HEK293 (cell line): ENCODE data around the gene MOCS3.

Experiments
- ATF2 ChIP-seq: fragments of 450-650 bp; formaldehyde crosslinking; IDR thresholded peaks from 2 replicates; pipeline ENCODE4 v1.5.1; 2016; ENCODE audit warnings: missing biosample characterization, missing genetic modification characterization, low read depth
- BCL11A ChIP-seq: fragments of 450-650 bp; formaldehyde crosslinking; IDR thresholded peaks from 2 replicates; pipeline ENCODE4 v1.5.1; 2016; ENCODE audit warnings: low read depth, missing biosample characterization, missing genetic modification characterization
- EGR2 ChIP-seq: fragments of 450-650 bp; formaldehyde crosslinking; IDR thresholded peaks from 2 replicates; pipeline ENCODE4 v1.5.1; 2016; ENCODE audit warnings: low read depth, missing biosample characterization, missing genetic modification characterization
- ELK4 ChIP-seq: IDR thresholded peaks from 2 replicates; pipeline ENCODE4 v1.6.1; 2011; ENCODE audit warnings: mild to moderate bottlenecking, low read depth, low read length, borderline replicate concordance
- GFI1B ChIP-seq: fragments of 450-650 bp; formaldehyde crosslinking; IDR thresholded peaks from 2 replicates; pipeline ENCODE4 v1.5.1; 2016; ENCODE audit warnings: missing biosample characterization, missing genetic modification characterization
- GLIS1 ChIP-seq: fragments of 450-650 bp; formaldehyde crosslinking; IDR thresholded peaks from 2 replicates; pipeline ENCODE4 v1.5.1; 2016; ENCODE audit warnings: missing biosample characterization, missing genetic modification characterization
- IKZF3 ChIP-seq: fragments of 450-650 bp; IDR thresholded peaks from 2 replicates; pipeline ENCODE4 v1.5.0; 2018; ENCODE audit warnings: missing biosample characterization, mild to moderate bottlenecking, missing genetic modification characterization, moderate library complexity
- PBX3 ChIP-seq: sonication (generic); formaldehyde crosslinking; IDR thresholded peaks from 2 replicates; pipeline ENCODE4 v1.8.1; 2022; ENCODE audit warnings: mild to moderate bottlenecking, moderate library complexity, missing genetic modification reagents
- SP3 ChIP-seq: fragments of 450-650 bp; formaldehyde crosslinking; IDR thresholded peaks from 2 replicates; pipeline ENCODE4 v1.5.1; 2016; ENCODE audit warnings: missing biosample characterization, missing genetic modification characterization
- ZBTB7A ChIP-seq: fragments of 450-650 bp; formaldehyde crosslinking; IDR thresholded peaks from 2 replicates; pipeline ENCODE4 v1.5.1; 2016; ENCODE audit warnings: low read depth, missing biosample characterization, missing genetic modification characterization
- ZIC2 ChIP-seq: fragments of 450-650 bp; formaldehyde crosslinking; IDR thresholded peaks from 2 replicates; pipeline ENCODE4 v1.5.1; 2016; ENCODE audit warnings: missing biosample characterization, missing genetic modification characterization
- ZNF132 ChIP-seq: fragments of 450-650 bp; formaldehyde crosslinking; IDR thresholded peaks from 2 replicates; pipeline ENCODE4 v1.5.1; 2017; ENCODE audit warnings: missing biosample characterization, missing genetic modification characterization, borderline replicate concordance
- ZNF140 ChIP-seq: fragments of 450-650 bp; formaldehyde crosslinking; IDR thresholded peaks from 2 replicates; pipeline ENCODE4 v1.5.1; 2016; ENCODE audit warnings: missing biosample characterization, missing genetic modification characterization
- ZNF24 ChIP-seq: fragments of 450-650 bp; formaldehyde crosslinking; IDR thresholded peaks from 2 replicates; pipeline ENCODE4 v1.5.1; 2016; ENCODE audit warnings: missing biosample characterization, missing genetic modification characterization
- ZNF350 ChIP-seq: fragments of 450-650 bp; formaldehyde crosslinking; IDR thresholded peaks from 2 replicates; pipeline ENCODE4 v1.5.0; 2017; ENCODE audit warnings: missing biosample characterization, mild to moderate bottlenecking, missing genetic modification characterization
- ZNF366 ChIP-seq: fragments of 450-650 bp; formaldehyde crosslinking; conservative IDR thresholded peaks from 2 replicates; pipeline ENCODE4 v1.5.1; 2016; ENCODE audit warnings: missing biosample characterization, missing genetic modification characterization
- ZNF449 ChIP-seq: fragments of 450-650 bp; formaldehyde crosslinking; IDR thresholded peaks from 2 replicates; pipeline ENCODE4 v1.5.1; 2017; ENCODE audit warnings: missing biosample characterization, mild to moderate bottlenecking, missing genetic modification characterization, moderate library complexity
- ZNF501 ChIP-seq: fragments of 450-650 bp; formaldehyde crosslinking; IDR thresholded peaks from 2 replicates; pipeline ENCODE4 v1.5.1; 2016; ENCODE audit warnings: missing biosample characterization, missing genetic modification characterization
- ZNF513 ChIP-seq: fragments of 450-650 bp; IDR thresholded peaks from 2 replicates; pipeline ENCODE4 v1.5.1; 2018; ENCODE audit warnings: missing biosample characterization, missing genetic modification characterization
- ZNF529 ChIP-seq: fragments of 450-650 bp; formaldehyde crosslinking; IDR thresholded peaks from 2 replicates; pipeline ENCODE4 v1.5.1; 2017; ENCODE audit warnings: missing genetic modification characterization, missing biosample characterization; ENCODE audit not compliant: insufficient replicate concordance
- ZNF560 ChIP-seq: fragments of 450-650 bp; formaldehyde crosslinking; IDR thresholded peaks from 2 replicates; pipeline ENCODE4 v1.5.1; 2017; ENCODE audit warnings: missing biosample characterization, missing genetic modification characterization, borderline replicate concordance
- ZNF629 ChIP-seq: fragments of 450-650 bp; formaldehyde crosslinking; IDR thresholded peaks from 2 replicates; pipeline ENCODE4 v1.5.1; 2017; ENCODE audit warnings: missing biosample characterization, missing genetic modification characterization
- ZNF639 ChIP-seq: fragments of 450-650 bp; formaldehyde crosslinking; IDR thresholded peaks from 2 replicates; pipeline ENCODE4 v1.5.1; 2016; ENCODE audit warnings: missing biosample characterization, missing genetic modification characterization
- ZNF654 ChIP-seq: fragments of 450-650 bp; formaldehyde crosslinking; IDR thresholded peaks from 2 replicates; pipeline ENCODE4 v1.5.1; 2016; ENCODE audit warnings: low read depth, missing biosample characterization, missing genetic modification characterization
- ZNF660 ChIP-seq: fragments of 450-650 bp; IDR thresholded peaks from 2 replicates; pipeline ENCODE4 v1.5.1; 2018; ENCODE audit warnings: missing biosample characterization, mild to moderate bottlenecking, missing genetic modification characterization
- ZNF704 ChIP-seq: fragments of 450-650 bp; formaldehyde crosslinking; IDR thresholded peaks from 2 replicates; pipeline ENCODE4 v1.5.1; 2016; ENCODE audit warnings: missing biosample characterization, missing genetic modification characterization
- ZNF747 ChIP-seq: fragments of 450-650 bp; formaldehyde crosslinking; IDR thresholded peaks from 2 replicates; pipeline ENCODE4 v1.5.1; 2016; ENCODE audit warnings: missing biosample characterization, missing genetic modification characterization
- ZNF76 ChIP-seq: fragments of 450-650 bp; formaldehyde crosslinking; IDR thresholded peaks from 2 replicates; pipeline ENCODE4; 2016; ENCODE audit warnings: low read depth, missing biosample characterization, missing genetic modification characterization, borderline replicate concordance
- ZNF776 ChIP-seq: fragments of 450-650 bp; formaldehyde crosslinking; IDR thresholded peaks from 2 replicates; pipeline ENCODE4 v1.5.0; 2017; ENCODE audit warnings: missing biosample characterization, missing genetic modification characterization, borderline replicate concordance

MOCS3 gene

GRCh38 chr20:50980071-50980681 is 21.6 kb downstream of the MOCS3 start (continued):
- TF ChIP-seq PBX3 (CRISPR knock-in tag) (no peak), GLIS1 (no peak), ZNF501 (tag by site-specific recombination) (no peak), ATF2 (tag by site-specific recombination) (peak; percentile 87), ZNF639 (peak; percentile 85; the same call in 1 of the 2 replicates), ZNF654 (tag by site-specific recombination) (0 out of 2 replicates have a peak, but pooled peaks have one; percentile 2), ZNF132 (tag by site-specific recombination) (no peak), ZNF76 (tag by site-specific recombination) (no peak), BCL11A (no peak), ZNF629 (tag by site-specific recombination) (peak; percentile 96), GFI1B (tag by site-specific recombination) (no peak), ZNF529 (tag by site-specific recombination) (no peak), ZNF747 (tag by site-specific recombination) (no peak), ZNF704 (tag by site-specific recombination) (no peak), ZIC2 (tag by site-specific recombination) (no peak), ZBTB7A (tag by site-specific recombination) (no peak), ZNF776 (tag by site-specific recombination) (no peak), SP3 (tag by site-specific recombination) (peak; percentile 58; the same call in 1 of the 2 replicates), ZNF560 (tag by site-specific recombination) (no peak), ZNF24 (tag by site-specific recombination) (peak; percentile 94), ZNF140 (tag by site-specific recombination) (no peak), ELK4 (no peak), ZNF366 (tag by site-specific recombination) (peak; percentile 57), ZNF660 (tag by site-specific recombination) (peak; percentile 73; the same call in 1 of the 2 replicates), ZNF449 (tag by site-specific recombination) (no peak), ZNF350 (tag by site-specific recombination) (no peak), EGR2 (tag by site-specific recombination) (0 out of 2 replicates have a peak, but pooled peaks have one; percentile 33), IKZF3 (no peak), ZNF513 (tag by site-specific recombination) (no peak)
